ENCODE results near the gene TPPP3.
"Not testable (repeated sequence)": the region's sequence is repeated elsewhere in the genome, so short reads cannot be mapped to it uniquely, and the experiment has no call there.

The TPPP3 gene

DNA sequence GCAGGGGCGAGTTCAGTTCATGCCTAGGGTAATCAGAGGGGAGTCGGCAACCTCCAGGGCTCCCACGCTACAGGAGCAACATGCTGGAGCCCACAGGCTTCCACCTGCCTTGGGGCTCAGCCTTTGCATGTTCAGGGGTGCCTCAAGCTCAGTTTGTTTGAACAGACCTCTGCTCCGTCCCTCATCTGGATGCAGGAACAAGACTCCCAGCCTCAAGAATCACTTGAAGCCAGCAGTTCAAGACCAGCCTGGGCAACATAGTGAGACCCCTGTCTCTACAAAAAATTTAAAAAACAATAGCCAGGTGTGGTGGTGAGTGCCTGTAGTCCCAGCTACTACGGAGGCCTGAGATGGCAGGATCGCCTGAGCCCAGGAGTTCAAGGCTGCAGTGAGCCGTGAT, 32.7 kb upstream of the TPPP3 start:
- no peak for DNase-seq (ENCODE audit: low read depth in 2 of 2)

DNA sequence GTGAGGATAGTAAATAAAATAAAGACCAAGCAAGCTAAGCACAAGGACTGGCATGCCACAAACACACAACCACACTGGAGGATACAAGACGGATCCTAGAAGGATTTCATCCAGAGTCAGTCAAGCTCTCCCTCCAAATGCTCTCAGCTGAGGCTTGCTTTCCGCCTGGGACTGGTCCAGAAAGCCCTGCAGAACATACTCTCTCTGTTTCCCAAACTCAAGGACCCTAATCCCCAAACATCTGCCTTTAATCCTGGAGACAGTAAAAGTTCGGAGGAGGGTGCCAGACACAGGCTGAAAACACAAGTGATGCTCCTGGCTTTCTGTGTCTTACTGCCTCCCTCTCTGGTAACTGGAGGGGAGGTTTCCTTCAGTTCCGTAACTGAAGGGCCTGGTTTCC, 32.3 kb upstream of the TPPP3 start:
- no peak for DNase-seq (ENCODE audit: low read depth in 2 of 2)

DNA sequence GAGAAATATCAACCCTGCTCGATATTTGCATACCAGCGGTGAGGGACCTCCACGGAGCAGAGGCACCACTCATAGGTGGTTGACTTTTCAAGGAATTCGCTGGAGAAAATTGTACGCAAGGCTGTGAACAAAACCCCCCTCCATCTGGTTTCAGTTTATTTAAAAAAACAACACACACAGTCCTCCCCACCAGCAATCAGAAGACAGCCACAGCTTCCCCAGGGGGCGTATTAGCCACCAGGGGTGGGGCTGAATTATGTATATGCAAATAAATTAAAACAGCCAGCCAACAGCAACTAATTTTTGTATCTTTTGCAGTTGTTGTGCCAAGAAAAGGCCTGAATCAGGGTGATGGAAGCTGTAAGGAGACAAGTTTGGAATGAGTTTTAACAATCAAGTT, 31.8 kb upstream of the TPPP3 start:
- no peak for DNase-seq (ENCODE audit: low read depth in 2 of 2)

DNA sequence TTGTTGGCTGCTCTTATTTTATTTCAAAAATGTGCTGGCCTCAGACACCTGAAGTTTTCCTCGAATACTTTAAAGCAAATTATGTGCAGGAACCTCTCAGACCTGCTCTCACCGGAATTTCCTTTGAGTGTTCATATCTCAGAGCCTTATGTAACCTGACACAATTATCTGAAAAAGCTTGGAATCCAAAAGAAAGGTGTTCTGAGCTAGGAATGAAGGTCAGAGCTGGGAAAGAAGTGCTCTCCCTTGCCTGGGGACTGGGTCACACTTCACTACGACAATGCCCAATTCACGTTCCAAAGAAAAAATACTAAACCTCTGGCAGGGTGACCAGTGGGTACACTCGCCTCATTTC, 30.9 kb upstream of the TPPP3 start:
- DNase-seq (ENCODE audit: low read depth in 2 of 2): no peak

DNA sequence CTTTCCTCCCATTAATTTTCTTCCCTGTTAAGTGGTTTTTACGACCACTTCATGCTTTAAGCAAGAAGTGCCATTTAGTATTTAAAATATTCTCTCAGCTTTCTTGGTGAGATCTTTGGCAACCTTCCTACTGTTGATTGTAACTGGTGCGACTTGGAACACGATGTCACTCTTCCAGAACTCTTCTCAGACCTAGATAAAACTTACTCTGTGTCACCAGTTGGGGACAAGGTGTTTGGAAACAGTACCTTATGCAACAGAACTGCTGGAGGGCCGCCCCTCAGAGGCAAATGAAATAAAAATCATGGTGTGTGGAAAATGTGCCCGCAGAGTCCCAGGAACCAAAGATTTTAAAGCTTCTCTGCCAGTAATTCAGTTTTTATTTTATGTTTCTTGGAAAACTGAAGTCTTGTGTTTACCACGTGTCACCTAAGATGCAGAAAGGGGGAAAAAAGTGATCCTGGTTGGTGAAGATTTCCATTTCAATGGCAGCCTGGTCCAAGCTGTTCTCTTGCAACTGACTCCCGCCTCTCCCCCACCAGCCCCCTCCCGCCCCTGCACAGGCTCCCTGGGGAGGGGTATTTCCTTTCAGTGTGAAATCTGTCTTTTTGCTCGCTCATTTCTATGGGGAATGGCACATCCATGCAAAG, 30.4 kb upstream of the TPPP3 start:
- no peak for DNase-seq (ENCODE audit: low read depth in 2 of 2)

DNA sequence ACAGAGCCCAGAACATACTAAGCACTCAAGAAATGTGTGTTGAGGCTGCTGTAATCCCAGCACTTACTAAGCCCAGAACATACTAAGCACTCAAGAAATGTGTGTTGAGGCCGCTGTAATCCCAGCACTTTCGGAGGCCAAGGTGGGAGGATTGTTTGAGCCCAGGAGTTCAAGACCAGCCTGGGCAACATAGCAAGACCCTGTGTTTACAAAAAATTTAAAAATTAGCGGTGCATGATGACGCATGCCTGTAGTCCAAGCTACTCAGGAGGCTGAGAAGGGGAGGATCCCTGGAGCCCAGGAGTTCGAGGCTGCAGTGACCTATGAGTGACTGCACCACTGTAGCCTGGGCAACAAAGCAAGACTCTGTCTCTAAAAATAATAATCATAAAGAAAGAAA, 29.7 kb upstream of the TPPP3 start:
- no peak for DNase-seq (ENCODE audit: low read depth in 2 of 2)

DNA sequence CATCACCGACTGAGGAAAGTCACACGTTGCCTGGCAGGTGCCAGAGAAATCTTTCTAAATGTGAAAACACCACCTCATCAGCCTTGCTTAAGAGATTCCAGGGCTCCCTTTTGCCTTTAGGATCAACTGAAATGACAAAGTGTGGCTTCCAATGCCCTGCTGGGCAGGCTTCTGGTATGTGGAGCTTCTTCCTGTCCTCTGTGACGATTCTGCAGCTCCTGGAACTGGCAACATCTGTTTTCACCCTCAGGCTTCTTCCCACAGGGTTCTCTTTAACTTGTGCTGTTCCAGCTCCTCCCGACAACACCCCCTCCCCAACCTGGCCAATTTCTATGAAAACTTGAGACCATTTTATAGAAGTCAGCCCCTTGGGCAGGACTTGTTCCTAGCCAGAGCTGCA, 27.7 kb upstream of the TPPP3 start:
- DNase-seq (ENCODE audit: low read depth in 2 of 2): no peak

DNA sequence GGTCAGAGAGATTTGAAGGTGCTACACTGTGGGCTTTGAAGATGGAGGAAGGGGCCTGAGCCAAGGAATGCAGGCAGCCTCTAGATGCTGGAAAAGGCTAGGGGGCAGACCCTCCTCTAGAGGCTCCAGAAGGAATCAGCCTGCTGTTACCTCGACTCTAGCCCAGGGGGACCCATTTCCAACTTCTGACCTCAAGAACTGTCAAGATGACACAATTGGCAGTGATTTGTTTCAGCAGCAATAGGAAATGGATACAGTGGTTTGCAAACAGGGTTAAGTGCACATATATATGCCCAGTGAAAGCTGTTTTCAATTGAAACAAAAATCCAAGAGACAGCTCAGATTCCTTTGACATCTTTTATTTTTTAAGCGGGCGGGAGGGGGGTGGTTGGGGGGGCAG, 26.6 kb upstream of the TPPP3 start:
- DNase-seq (ENCODE audit: low read depth in 2 of 2): no peak

DNA sequence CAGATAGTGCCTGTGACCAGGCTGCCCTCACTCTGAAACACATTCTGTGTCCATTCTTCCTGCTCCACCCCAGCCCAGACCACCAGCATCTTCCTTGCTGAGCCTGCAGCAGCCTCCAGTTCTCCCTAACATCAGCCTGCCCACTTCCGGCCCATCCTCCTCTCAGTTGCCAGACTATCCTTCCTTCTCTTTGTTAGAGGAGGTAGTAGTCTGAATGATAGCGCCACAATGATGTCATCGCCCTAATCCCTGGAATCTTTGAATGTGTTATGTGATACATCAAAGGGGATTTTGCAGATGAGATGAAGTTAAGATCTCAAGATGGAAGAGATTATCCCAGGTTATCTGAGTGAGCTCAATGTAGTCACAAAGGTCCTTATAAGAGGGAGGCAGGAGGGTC, 26.2 kb upstream of the TPPP3 start:
- no peak for DNase-seq (ENCODE audit: low read depth in 2 of 2)

DNA sequence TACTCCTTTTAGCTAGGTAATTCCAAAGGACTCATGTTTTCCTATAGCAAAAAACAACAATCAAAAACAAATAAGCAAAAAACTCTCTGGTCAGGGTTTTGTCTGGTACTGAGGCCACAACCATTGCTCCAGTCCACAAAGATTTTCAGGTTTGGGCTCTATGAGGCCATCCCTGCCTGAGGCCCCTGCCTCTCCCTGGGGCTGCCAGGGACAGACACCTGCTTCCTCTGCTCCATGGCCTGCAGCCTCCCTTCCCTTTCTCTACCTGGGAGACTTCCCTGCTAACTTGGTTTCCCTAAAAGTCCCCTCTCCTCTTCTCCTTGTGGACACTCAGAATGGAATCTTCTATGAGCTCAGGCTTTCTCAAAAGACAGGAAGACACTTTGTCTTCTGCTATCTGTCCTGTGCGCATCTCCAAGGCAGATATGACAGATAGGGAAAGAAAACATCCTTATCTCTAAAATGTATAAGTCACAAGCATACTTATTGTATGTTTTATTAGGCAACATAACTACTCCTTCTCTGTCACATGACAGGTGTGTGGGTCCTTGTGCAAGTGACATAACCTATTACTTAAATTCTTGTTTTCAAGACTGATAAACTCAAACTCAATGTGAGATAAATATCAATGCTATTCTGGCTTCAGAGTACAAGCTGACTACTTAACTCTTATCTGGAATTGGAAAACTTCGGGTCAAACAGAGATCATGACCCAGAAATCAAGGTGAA, 24.2 kb upstream of the TPPP3 start:
- no peak for DNase-seq (ENCODE audit: low read depth in 2 of 2)

DNA sequence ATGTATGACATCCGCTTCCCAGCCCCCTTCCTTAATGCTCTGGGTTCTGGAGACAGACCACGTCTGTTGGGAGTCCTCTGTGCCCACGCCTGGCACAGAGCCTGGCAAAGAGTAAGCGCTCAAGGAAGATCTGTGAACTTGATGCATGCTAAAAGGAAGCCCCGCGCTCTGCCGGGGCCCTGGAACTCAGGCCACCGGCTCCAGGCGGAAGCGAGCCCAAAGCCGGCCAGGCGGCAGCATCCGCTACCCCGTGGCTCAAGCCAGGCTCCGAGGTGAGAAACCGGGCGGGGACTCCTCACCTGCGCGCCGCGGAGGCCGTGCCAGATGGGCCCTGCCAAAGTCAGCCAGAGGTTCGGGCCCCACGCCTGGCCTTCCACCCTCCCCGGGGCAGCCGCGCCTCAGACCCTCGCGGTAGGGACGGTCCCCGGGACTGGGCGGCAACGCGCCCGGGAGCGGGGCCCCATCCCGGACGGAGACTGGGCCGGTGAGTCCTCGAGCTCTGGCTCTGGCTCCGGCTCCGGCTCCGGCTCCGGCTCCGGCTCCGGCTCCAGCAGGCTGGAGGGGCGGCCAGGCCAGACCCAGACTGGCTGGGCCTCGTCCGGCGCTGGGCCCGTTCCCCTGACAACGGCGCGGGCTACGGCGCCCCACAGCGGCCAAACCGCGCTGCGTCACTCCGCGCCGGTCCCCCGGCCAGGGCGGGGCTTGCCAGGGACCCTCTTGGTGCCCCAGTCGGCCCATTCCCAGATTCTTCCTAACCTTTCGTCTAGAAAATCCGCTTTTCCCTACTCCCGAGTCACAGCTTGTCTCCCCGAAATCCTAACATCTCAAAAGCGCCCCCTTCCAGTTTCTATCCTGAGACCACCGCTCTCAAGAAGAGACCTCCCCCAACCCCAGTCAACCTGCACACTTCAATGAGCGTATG, 22.8 kb upstream of the TPPP3 start, which contains the start of gene ZDHHC1:
ZDHHC1 (minus strand) TSS at position 606 of the 922 bp plus-strand sequence. CDS start 8,702 bp downstream, outside the sequence.
- peak in 1 of 2 experiments; percentile 42 for DNase-seq (ENCODE audit: low read depth in 2 of 2)

DNA sequence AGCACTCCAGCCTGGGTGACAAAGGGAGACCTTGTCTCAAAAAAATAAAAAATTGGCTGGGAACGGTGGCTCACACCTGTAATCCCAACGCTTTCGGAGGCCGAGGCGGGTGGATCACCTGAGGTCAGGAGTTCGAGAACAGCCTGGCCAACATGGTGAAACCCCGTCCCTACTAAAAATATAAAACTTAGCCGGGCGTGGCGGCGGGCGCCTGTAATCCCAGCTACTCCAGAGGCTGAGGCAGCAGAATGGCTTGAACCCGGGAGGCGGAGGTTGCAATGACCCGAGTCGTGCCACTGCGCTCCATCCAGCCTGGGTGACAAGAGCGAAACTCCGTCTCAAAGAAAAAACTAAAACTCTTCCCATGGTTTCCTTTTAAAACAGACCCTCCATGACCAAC, 22.1 kb upstream of the TPPP3 start:
- DNase-seq (ENCODE audit: low read depth in 2 of 2): not testable (repeated sequence)

DNA sequence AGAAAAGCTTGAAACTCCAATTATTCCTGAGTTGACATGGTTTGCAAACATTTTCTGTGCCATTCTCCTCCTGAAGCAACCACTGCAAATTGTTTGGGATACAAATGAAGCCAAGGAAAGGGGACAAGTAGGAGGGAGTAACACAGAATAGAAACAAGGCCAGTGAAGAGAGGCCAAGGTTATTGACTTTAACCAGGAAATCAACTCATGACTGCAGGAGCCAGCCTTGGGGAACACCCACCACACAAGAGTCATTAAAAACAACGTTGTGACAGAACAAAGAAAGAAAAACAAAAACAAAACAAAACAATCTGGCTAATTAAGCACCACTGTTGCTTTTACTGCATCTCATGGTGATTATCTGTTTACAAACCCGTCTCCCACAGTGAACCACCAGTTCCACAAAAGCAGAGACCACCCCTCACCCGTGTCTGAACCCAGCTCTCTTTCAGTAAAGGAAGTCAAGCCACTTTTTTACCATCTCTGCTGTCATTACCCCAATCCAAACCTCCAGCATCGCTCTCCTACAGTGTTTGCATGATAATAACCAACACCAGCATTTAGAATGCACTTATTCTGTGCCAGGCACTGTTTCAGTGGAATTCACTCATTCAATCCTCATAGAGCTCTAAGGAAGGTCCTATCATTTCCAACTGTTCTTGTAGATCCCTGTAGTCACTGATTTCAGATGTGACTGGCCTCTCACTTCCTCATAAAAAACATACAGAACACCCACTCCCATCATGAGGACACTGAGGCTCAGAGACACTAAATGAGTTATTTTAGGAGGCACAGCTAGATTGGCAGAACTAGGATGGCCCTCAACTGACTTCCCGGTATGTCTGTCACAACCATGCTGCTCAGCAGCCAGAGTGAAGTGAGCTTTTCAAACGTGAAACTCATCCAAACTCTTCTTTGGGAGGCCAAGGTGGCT, 20.9 kb upstream of the TPPP3 start:
- no peak for DNase-seq (ENCODE audit: low read depth in 2 of 2)

DNA sequence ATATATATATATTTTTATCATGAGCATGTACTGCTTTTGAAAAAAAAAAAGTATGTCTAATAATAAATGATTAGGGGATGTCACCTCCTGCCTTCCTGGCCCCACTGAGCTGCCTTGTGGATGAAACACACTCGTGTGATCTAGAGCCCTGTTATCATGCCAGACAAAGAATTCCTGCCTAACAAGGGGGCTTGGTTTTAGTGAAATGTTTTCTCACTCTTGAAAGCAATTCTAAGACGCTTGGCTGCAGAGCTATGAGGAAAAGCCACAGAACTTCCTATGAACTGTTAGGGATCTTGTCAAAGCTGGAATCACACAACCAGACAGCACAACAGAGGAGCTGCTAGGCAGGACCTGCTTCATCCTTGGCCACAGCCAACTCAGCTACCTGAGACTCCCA, 19.0 kb upstream of the TPPP3 start:
- no peak for DNase-seq (ENCODE audit: low read depth in 2 of 2)

DNA sequence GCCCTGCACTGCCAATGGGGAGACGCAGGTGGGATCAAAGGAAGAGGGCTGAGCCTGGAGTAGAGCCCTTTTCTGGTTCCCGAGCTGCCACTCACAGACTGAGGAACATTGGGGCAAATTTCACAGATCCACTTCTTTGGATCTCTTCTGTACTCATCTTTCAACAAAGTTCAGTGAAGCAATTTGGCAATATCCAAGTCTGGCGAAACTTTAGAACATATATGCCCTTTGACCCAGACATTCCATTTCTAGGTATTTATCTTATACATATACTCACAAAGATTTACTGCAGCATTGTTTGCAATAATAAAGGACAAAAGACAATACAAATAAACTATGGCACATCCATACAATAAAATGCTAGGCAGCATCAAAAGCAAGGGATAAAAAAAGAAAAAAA, 18.0 kb upstream of the TPPP3 start:
- no peak for DNase-seq (ENCODE audit: low read depth in 2 of 2)

DNA sequence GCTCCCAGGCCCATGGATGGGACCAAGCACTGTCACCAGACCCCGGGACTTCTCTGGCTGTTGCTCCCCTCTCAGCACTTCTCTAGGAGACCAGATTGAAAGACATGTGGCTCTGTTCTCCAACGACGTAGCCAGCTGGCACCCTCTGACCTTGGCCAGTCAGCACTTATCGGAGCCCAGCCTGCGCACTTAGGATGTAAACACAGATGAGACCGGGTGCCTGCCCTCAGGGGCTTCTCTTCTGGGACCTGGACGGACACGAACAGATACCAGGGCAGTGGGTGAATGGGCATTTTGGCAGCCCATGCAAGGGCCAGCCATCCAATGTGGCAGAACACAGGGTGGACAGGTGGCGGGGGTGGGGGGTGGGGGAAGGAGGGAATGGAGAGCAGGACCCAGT, 16.3 kb upstream of the TPPP3 start:
- DNase-seq (ENCODE audit: low read depth in 2 of 2): no peak

DNA sequence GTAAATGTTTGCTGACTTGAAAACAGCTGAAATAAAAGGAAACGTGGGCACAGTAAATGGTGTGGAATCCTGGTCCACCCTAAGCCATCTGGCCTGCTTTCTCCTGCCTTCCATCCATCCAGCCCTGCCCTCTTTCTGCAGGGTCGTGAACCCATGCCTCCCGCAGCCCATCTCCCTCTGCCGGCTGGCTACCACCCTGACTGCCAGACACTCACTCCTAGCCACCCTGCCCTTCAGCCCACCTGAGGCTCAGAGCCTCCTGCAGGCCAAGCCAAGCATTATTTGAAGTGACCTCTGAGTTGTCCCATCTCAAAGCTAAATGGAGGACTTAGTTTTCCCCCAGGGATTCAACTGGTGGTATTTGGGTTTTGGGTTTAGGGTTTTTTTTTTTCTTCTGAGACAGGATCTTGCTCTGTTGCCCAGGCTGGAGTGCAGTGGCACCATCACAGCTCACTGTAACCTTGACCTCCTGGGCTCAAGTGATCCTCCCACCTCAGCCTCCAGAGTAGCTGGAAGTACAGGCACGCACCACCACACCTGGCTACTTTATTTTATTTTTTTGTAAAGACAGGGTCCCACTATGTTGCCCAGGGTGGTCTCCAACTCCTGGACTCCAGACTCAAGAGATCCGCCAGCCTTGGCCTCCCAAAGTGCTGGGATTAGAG, 14.6 kb upstream of the TPPP3 start:
- DNase-seq (ENCODE audit: low read depth in 2 of 2): no peak

DNA sequence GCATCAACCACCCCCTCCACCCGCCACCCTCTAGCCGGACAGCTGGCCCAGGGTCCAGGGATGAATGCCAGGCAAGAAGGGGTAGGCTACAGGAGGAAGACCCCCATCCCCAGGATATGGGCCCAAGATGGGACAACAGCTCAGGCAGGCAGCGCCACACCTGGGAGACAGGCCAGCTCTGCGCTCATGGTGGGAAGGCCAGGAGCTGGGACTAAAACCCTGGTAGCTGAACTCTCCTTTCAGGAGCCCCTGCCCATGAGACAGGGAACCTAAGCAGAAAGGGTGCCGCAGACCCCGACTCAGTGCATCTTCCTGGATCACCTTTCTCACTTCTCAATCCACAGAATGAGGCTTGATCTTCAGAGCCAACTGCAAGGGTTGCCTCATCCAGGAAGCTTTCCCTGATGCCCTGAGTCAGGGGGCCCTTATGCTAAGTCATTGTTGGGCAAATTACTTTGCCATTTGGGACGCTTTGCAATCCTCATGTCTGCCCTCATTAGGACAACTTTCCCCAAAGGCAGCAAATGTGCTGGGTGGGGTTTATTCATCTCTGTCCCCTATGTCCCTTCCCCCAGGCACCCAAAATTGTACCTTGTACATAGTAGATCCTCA, 14.0 kb upstream of the TPPP3 start:
- DNase-seq (ENCODE audit: low read depth in 2 of 2): no peak

DNA sequence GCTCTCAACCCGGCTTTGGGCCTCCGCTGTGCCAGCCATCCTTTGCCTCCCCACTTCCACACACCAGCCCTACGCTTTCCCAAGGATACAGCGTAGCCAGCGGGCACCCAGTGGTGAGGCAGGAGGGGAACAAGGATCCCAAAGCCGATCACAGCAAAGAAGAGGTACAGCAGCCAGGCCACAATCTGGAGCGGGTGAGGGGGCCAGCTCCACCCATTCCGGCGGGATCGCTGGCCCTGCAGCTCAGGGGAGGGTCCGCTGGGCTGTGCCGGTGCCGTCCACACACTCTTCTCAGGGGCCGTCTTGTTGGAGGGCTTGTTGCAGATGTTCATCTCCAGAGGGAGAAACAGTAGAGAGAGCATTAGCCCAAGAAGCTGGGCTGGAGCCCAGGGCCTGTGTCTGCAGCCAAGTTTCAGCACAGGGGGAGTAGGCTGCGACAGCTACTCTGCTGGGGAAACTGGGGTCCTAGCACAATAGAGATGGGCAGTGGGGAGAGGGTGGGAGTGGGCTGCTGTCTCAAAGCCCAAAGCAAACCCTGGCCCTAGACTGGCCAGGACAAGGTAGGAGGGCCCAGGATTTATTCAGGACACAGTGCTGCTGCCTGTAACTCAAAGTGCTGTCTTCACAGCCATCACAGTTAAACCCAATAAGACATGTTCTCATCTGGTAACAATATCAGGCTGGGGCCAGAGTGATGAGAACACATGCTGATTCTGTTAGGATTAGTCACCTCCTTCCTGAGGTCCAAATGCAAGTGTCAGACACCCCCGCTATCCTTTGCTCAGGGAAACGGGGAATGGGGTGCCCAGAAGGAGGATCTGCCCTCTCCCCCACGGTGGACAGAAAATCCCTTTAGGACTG, 13.0 kb upstream of the TPPP3 start:
- DNase-seq (ENCODE audit: low read depth in 2 of 2): no peak

DNA sequence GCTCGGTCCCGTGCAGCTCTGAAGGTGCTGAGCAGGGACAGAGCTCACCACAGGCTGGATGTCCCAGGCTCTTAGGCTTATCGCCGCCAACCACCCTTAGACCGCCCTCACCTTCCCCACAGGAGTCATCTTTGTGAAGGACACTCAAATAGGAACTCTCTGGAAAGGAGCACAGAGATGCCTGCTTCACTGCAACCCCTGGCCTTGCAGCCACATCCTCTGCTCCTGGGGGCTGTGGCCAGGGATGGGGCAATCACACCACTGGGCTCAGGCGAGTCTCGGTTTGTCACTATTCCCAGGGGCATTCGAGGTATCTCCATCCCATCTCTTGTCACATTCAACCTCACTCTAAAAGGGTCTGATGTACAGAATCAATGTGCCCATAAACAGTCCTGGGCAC, 12.0 kb upstream of the TPPP3 start:
- no peak for DNase-seq (ENCODE audit: low read depth in 2 of 2)

Measured in stimulated activated CD4-positive, alpha-beta T cell treated with anti-CD3 and anti-CD28 coated beads, Interleukin-12 subunit alpha, Interleukin-12 subunit beta, amount 100 ng/mL, for 24 hours (primary cell).